ENCODE data around the gene DLGAP4.

The DLGAP4 gene

GRCh38 chr20:36477475-36477874 is 171.3 kb downstream of the DLGAP4 start:
- DNase-seq (ENCODE audit: low spot score) = no peak

- no peak for DNase-seq (ENCODE audit: low spot score)
Observed at GRCh38 chr20:36478137-36478905, 172.2 kb downstream of the DLGAP4 start.

- DNase-seq (ENCODE audit: low spot score) = no peak
Observed at GRCh38 chr20:36479938-36480337, 173.8 kb downstream of the DLGAP4 start.

GRCh38 chr20:36480456-36481048 is 174.4 kb downstream of the DLGAP4 start:
- no peak for DNase-seq (ENCODE audit: low spot score)

GRCh38 chr20:36481380-36482043 is 175.4 kb downstream of the DLGAP4 start:
- DNase-seq (ENCODE audit: low spot score) = no peak

- peak; percentile 98 for DNase-seq (ENCODE audit: low spot score)
Observed at GRCh38 chr20:36482044-36482473, 175.9 kb downstream of the DLGAP4 start.

GRCh38 chr20:36483209-36483918 is 177.2 kb downstream of the DLGAP4 start:
- no peak for DNase-seq (ENCODE audit: low spot score)

GRCh38 chr20:36483919-36484808 is 178.0 kb downstream of the DLGAP4 start:
- DNase-seq (ENCODE audit: low spot score) = no peak

- no peak for DNase-seq (ENCODE audit: low spot score)
Observed at GRCh38 chr20:36485286-36485685, 179.1 kb downstream of the DLGAP4 start.

- no peak for DNase-seq (ENCODE audit: low spot score)
Observed at GRCh38 chr20:36487069-36487468, 180.9 kb downstream of the DLGAP4 start.

- no peak for DNase-seq (ENCODE audit: low spot score)
Observed at GRCh38 chr20:36490191-36490590, 184.1 kb downstream of the DLGAP4 start.

- no peak for DNase-seq (ENCODE audit: low spot score)
Observed at GRCh38 chr20:36491901-36492617, 185.9 kb downstream of the DLGAP4 start.

GRCh38 chr20:36493051-36493800 is 187.1 kb downstream of the DLGAP4 start:
- DNase-seq (ENCODE audit: low spot score) = peak; percentile 38

GRCh38 chr20:36493801-36494114 is 187.6 kb downstream of the DLGAP4 start:
- peak; percentile 53 for DNase-seq (ENCODE audit: low spot score)

- no peak for DNase-seq (ENCODE audit: low spot score)
Observed at GRCh38 chr20:36496707-36497669, 190.8 kb downstream of the DLGAP4 start.

GRCh38 chr20:36497856-36498255 is 191.7 kb downstream of the DLGAP4 start:
- DNase-seq (ENCODE audit: low spot score) = no peak

- no peak for DNase-seq (ENCODE audit: low spot score)
Observed at GRCh38 chr20:36498386-36499179, 192.4 kb downstream of the DLGAP4 start.

- no peak for DNase-seq (ENCODE audit: low spot score)
Observed at GRCh38 chr20:36499211-36499610, 193.1 kb downstream of the DLGAP4 start.
